A549 (cell line): ENCODE measurements around the gene RNH1. TPM values are rescaled to one million over a fixed set of nuclear protein-coding genes. Genes with fewer than 3 reads are reported as not detected.

Source experiments
- ATAC-seq, 2 experiments: fragments of 200-7000 bp in 1 of 2; fragments of >200 bp in 1 of 2; cut with Nextera tagmentation in 1 of 2; cut with Tn5 transposase in 1 of 2; 3 replicates each; pipeline versions ENCODE4 v1.8.0 to v1.9.1; 2018 to 2020; ENCODE audit warnings: mild to moderate bottlenecking in 1 of 2, moderate library complexity in 1 of 2
- CTCF ChIA-PET: fragments of 300-600 bp; sonication (Branson Sonifier 250); formaldehyde crosslinking; extraction: SDS; loops from one replicate; lab custom pipeline; 2021; ENCODE audit warnings: antibody characterized with exemption, inconsistent platforms; lab: Yijun Ruan, JAX
- POLR2A ChIA-PET: fragments of 350-600 bp; formaldehyde crosslinking; extraction: SDS; loops from one replicate; lab custom pipeline; 2021; ENCODE audit warnings: antibody characterized with exemption, inconsistent platforms; lab: Yijun Ruan, JAX
- DNase-seq, 2 experiments: peaks; one replicate each; pipeline versions ENCODE4 v3.0.0 to v3.0.0-alpha.2; 2011 to 2016; ENCODE audit warnings: low read depth in 1 of 2, low spot score in 1 of 2
- FAIRE-seq: peaks from 2 replicates; lab custom pipeline; 2011; peaks lifted over from hg19 to GRCh38; lab: Jason Lieb, UNC
- H3K27ac ChIP-seq, 2 experiments: fragments of >200 bp; sonication (Bioruptor Twin); formaldehyde crosslinking; 3 replicates each; pipeline ENCODE4 v1.5.1; 2016 to 2017
- H3K4me1 ChIP-seq: fragments of >200 bp; sonication (Bioruptor Twin); formaldehyde crosslinking; 3 replicates; pipeline ENCODE4 v1.6.1; 2016
- H3K4me2 ChIP-seq: fragments of >200 bp; sonication (Bioruptor Twin); formaldehyde crosslinking; 3 replicates; pipeline ENCODE4 v1.6.1; 2016
- H3K4me3 ChIP-seq: fragments of >200 bp; sonication (Bioruptor Twin); formaldehyde crosslinking; 3 replicates; pipeline ENCODE4 v1.5.1; 2016
- H3K9me3 ChIP-seq: fragments of >200 bp; sonication (Bioruptor Twin); formaldehyde crosslinking; 3 replicates; pipeline ENCODE4 v1.6.1; 2016
- BCL3 ChIP-seq: fragments of >200 bp; sonication (Bioruptor Twin); formaldehyde crosslinking; IDR thresholded peaks from 3 replicates; pipeline ENCODE4 v1.6.1; 2016
- BHLHE40 ChIP-seq: IDR thresholded peaks from 2 replicates; pipeline ENCODE4 v1.6.1; 2012; ENCODE audit warnings: low read depth, low read length, inconsistent platforms
- EHF ChIP-seq: fragments of 250-450 bp; sonication (Bioruptor Pico); IDR thresholded peaks from 2 replicates; pipeline ENCODE4 v1.5.0; 2020; ENCODE audit warnings: mild to moderate bottlenecking
- EHMT2 ChIP-seq: fragments of 200-600 bp; sonication (generic); IDR thresholded peaks from 2 replicates; pipeline ENCODE4 v1.6.1; 2016; ENCODE audit warnings: antibody characterized with exemption, low read depth, mild to moderate bottlenecking, moderate library complexity
- ESRRA ChIP-seq: fragments of 150-350 bp; IDR thresholded peaks from 2 replicates; pipeline ENCODE4 v1.6.1; 2014; ENCODE audit warnings: mild to moderate bottlenecking, low read length, borderline replicate concordance
- FOSB ChIP-seq: fragments of 250-450 bp; sonication (Bioruptor Pico); IDR thresholded peaks from 2 replicates; pipeline ENCODE4 v1.5.0; 2020; ENCODE audit warnings: mild to moderate bottlenecking, moderate library complexity
- FOSL2 ChIP-seq, 2 experiments: fragments of 450-650 bp in 1 of 2; fragments of >200 bp in 1 of 2; sonication (Bioruptor Twin) in 1 of 2; formaldehyde crosslinking; IDR thresholded peaks; 2 replicates each; pipeline versions ENCODE4 v1.5.0 to v1.6.1; 2016 to 2020; ENCODE audit warnings: mild to moderate bottlenecking in 1 of 2, moderate library complexity in 1 of 2
- HOXB5 ChIP-seq: fragments of 250-450 bp; sonication (Bioruptor Pico); IDR thresholded peaks from 2 replicates; pipeline ENCODE4 v1.5.0; 2020; ENCODE audit warnings: mild to moderate bottlenecking, moderate library complexity
- JUNB ChIP-seq: fragments of >200 bp; sonication (Bioruptor Twin); formaldehyde crosslinking; IDR thresholded peaks from 2 replicates; pipeline ENCODE4 v1.6.1; 2016
- KDM1A ChIP-seq: fragments of 200-600 bp; sonication (generic); IDR thresholded peaks from 2 replicates; pipeline ENCODE4 v1.6.1; 2016; ENCODE audit warnings: low read depth, mild to moderate bottlenecking
- MAFK ChIP-seq: fragments of 450-650 bp; IDR thresholded peaks from 2 replicates; pipeline ENCODE4 v1.6.1; 2014; ENCODE audit not compliant: partially characterized antibody
- NFE2L2 ChIP-seq: fragments of 150-350 bp; conservative IDR thresholded peaks from 2 replicates; pipeline ENCODE4 v1.6.1; 2014; ENCODE audit warnings: low read length
- NR3C1 ChIP-seq: fragments of >200 bp; sonication (Bioruptor Twin); formaldehyde crosslinking; IDR thresholded peaks from 3 replicates; pipeline ENCODE4 v1.6.1; 2017
- PHF8 ChIP-seq: fragments of 200-600 bp; sonication (generic); IDR thresholded peaks from 2 replicates; pipeline ENCODE4 v1.6.1; 2016; ENCODE audit warnings: low read depth, mild to moderate bottlenecking, antibody characterized with exemption, moderate library complexity, borderline replicate concordance
- RARB ChIP-seq: fragments of 250-450 bp; sonication (Bioruptor Pico); IDR thresholded peaks from 2 replicates; pipeline ENCODE4 v1.8.0; 2021; ENCODE audit warnings: mild to moderate bottlenecking, moderate library complexity
- RNF2 ChIP-seq: fragments of 200-600 bp; sonication (generic); IDR thresholded peaks from 2 replicates; pipeline ENCODE4 v1.6.1; 2016; ENCODE audit warnings: low read depth, mild to moderate bottlenecking, antibody characterized with exemption, moderate library complexity, borderline replicate concordance
- ZNF302 ChIP-seq: fragments of 250-450 bp; sonication (Bioruptor Pico); IDR thresholded peaks from 2 replicates; pipeline ENCODE4 v1.9.0; 2021; ENCODE audit warnings: inconsistent platforms, mild to moderate bottlenecking, moderate library complexity
- ZSCAN20 ChIP-seq: fragments of 250-450 bp; sonication (Bioruptor Pico); IDR thresholded peaks from 2 replicates; pipeline ENCODE4 v1.8.0; 2022; ENCODE audit warnings: mild to moderate bottlenecking, moderate library complexity
- WGBS: methylation state at CpG from one replicate; pipeline ENCODE4 v1.1.6; 2017; ENCODE audit errors: missing lambda C conversion rate; 5-methylcytosine and 5-hydroxymethylcytosine counted together
- polyA plus RNA-seq, 4 experiments: library from polyadenylated mRNA; depleted of rRNA in 3 of 4; stranded (reverse); fragments of >200 nt; fragmentation: RNase III in 1 of 4; extraction: RNeasy Plus Mini Kit Qiagen cat#74134 plus additional on column Dnase treatment in 1 of 4; gene quantifications; 2 replicates in 3 of 4; 3 replicates in 1 of 4; pipeline ENCODE4 v1.2.3, GENCODE V29; 2011 to 2017
- TF ChIP-seq, protein P1 (sequence below): fragments of 250-450 bp; sonication (Bioruptor Pico); IDR thresholded peaks from 2 replicates; pipeline ENCODE4 v1.5.0; 2020; ENCODE audit warnings: low read depth, mild to moderate bottlenecking, moderate library complexity
- TF ChIP-seq, protein P2 (sequence below): fragments of 200-600 bp; sonication (generic); IDR thresholded peaks from 2 replicates; pipeline ENCODE4 v1.6.1; 2016; ENCODE audit warnings: antibody characterized with exemption, mild to moderate bottlenecking, moderate library complexity

The RNH1 gene
- polyA plus RNA-seq, 2 of the 4 experiments (the other 2 are of a cell fraction) = 85.8 to 135 TPM

- CTCF ChIA-PET = interaction anchor here (10.7 kb wide), 1 partner anchor 19 kb away, joined by 67 read pairs; the partner anchor contains the start of gene PTDSS2
- Histone ChIP-seq H3K4me1 (peaks cover 19% of the 10 kb centered on the region), H3K4me2 (no peak overlapping the region; the same call in 2 of the 3 replicates)
- ATAC-seq = no peak
- no peak for TF ChIP-seq EHMT2
- no peak for TF ChIP-seq PHF8
- TF ChIP-seq MAFK = no peak
- TF ChIP-seq JUNB = no peak
- TF ChIP-seq ESRRA = no peak
- no peak for TF ChIP-seq HOXB5 (CRISPR knock-in tag)
- no peak for TF ChIP-seq ZNF302
- no peak for TF ChIP-seq FOSB
- no peak for TF ChIP-seq KDM1A
- TF ChIP-seq RARB (CRISPR knock-in tag) = no peak
- TF ChIP-seq BCL3 = no peak
- no peak for TF ChIP-seq ZSCAN20 (CRISPR knock-in tag)
- TF ChIP-seq BHLHE40 = no peak
- TF ChIP-seq, protein P1, sequence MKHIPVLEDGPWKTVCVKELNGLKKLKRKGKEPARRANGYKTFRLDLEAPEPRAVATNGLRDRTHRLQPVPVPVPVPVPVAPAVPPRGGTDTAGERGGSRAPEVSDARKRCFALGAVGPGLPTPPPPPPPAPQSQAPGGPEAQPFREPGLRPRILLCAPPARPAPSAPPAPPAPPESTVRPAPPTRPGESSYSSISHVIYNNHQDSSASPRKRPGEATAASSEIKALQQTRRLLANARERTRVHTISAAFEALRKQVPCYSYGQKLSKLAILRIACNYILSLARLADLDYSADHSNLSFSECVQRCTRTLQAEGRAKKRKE (CRISPR knock-in tag) = no peak
- TF ChIP-seq RNF2 = no peak
- TF ChIP-seq, protein P2, sequence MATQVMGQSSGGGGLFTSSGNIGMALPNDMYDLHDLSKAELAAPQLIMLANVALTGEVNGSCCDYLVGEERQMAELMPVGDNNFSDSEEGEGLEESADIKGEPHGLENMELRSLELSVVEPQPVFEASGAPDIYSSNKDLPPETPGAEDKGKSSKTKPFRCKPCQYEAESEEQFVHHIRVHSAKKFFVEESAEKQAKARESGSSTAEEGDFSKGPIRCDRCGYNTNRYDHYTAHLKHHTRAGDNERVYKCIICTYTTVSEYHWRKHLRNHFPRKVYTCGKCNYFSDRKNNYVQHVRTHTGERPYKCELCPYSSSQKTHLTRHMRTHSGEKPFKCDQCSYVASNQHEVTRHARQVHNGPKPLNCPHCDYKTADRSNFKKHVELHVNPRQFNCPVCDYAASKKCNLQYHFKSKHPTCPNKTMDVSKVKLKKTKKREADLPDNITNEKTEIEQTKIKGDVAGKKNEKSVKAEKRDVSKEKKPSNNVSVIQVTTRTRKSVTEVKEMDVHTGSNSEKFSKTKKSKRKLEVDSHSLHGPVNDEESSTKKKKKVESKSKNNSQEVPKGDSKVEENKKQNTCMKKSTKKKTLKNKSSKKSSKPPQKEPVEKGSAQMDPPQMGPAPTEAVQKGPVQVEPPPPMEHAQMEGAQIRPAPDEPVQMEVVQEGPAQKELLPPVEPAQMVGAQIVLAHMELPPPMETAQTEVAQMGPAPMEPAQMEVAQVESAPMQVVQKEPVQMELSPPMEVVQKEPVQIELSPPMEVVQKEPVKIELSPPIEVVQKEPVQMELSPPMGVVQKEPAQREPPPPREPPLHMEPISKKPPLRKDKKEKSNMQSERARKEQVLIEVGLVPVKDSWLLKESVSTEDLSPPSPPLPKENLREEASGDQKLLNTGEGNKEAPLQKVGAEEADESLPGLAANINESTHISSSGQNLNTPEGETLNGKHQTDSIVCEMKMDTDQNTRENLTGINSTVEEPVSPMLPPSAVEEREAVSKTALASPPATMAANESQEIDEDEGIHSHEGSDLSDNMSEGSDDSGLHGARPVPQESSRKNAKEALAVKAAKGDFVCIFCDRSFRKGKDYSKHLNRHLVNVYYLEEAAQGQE = no peak
- no peak for TF ChIP-seq NFE2L2
- TF ChIP-seq FOSL2 (IDR thresholded peaks at IDR 0.05) = no peak
- no peak for TF ChIP-seq FOSL2 (CRISPR knock-in tag; IDR thresholded peaks at IDR 0.05)
- TF ChIP-seq, all 56 proteins: peak for 0
- Histone ChIP-seq H3K9me3 (no peaks in the 10 kb centered on the region), H3K4me3 (no peak overlapping the region), H3K27ac (peak overlapping the region; percentile 75 to 81; a peak in 5 of 6 replicates)
- 89% methylated on average over 6 of the region's 6 CpGs for WGBS
- POLR2A ChIA-PET = no interaction called here
- FAIRE-seq = no peak
- DNase-seq = no peak
These were observed 38.5 kb downstream of the RNH1 start for GRCh38 chr11:468493-468892.

- TF ChIP-seq NR3C1 (no peak), EHF (CRISPR knock-in tag) (no peak)
- TF ChIP-seq, protein P1 (CRISPR knock-in tag) = no peak
- DNase-seq (no peak), ATAC-seq (no peak), FAIRE-seq (no peak)
- no peak overlapping the region for H3K27ac ChIP-seq
- no peak overlapping the region for H3K4me2 ChIP-seq
- no peaks in the 10 kb centered on the region for H3K9me3 ChIP-seq
- 93% methylated on average over 12 of the region's 12 CpGs for WGBS
- peaks cover 19% of the 10 kb centered on the region for H3K4me1 ChIP-seq
- POLR2A ChIA-PET = no interaction called here
- H3K4me3 ChIP-seq = no peak overlapping the region
- CTCF ChIA-PET = interaction anchor here (10.7 kb wide), 1 partner anchor 19 kb away, joined by 67 read pairs; the partner anchor contains the start of gene PTDSS2
These were observed 39.0 kb downstream of the RNH1 start for GRCh38 chr11:468036-468435.
